GM18502 (cell line): Measurements from ENCODE around the gene SLC25A34.

Source experiments
- ATAC-seq: cut with Tn5 transposase; IDR thresholded peaks from one replicate; pipeline ENCODE4 v1.9.1; 2021; ENCODE audit warnings: mild to moderate bottlenecking; ENCODE audit not compliant: unreplicated experiment, poor library complexity

Gene SLC25A34

DNA sequence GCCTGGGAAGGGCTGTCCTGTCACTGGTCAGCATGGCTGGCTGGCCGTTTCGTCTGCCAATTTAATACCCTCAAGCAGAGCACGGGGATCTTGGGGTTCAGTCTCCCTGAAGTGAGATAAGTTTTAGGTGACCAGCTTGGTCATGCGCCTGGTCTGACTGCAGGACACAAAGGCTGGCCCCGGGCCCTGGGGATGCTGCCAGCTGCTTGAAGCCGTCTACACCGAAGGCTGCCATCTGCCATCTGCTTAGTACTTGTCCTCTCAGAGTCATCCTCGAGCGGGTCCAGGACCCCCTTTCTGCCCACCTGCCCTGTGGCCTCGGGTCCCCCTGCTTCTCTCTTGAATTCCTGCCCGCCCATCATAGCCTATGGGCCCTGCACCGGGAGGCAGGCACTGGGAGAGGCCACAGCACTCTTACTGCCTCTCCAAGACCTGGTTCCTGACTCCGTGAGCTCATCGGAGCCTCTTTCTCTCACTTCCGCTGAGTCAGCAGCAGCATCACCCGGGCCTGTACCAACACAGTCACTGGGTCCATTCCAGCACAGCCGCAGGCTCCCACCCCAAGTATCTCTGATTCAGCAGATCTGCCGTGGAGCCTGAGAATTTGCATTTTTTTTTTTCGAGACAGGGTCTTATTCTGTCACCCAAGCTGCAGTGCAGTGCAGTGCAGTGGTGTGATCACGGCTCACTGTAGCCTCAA is 29.6 kb downstream of the SLC25A34 start:
- no peak for ATAC-seq

GRCh38 chr1:15767941-15768340 is 31.9 kb downstream of the SLC25A34 start:
- no peak for ATAC-seq

- ATAC-seq, result no peak
Observed at GRCh38 chr1:15768388-15768787, 32.3 kb downstream of the SLC25A34 start.

- ATAC-seq, result no peak
Observed at GRCh38 chr1:15770313-15770962, 34.4 kb downstream of the SLC25A34 start.

DNA sequence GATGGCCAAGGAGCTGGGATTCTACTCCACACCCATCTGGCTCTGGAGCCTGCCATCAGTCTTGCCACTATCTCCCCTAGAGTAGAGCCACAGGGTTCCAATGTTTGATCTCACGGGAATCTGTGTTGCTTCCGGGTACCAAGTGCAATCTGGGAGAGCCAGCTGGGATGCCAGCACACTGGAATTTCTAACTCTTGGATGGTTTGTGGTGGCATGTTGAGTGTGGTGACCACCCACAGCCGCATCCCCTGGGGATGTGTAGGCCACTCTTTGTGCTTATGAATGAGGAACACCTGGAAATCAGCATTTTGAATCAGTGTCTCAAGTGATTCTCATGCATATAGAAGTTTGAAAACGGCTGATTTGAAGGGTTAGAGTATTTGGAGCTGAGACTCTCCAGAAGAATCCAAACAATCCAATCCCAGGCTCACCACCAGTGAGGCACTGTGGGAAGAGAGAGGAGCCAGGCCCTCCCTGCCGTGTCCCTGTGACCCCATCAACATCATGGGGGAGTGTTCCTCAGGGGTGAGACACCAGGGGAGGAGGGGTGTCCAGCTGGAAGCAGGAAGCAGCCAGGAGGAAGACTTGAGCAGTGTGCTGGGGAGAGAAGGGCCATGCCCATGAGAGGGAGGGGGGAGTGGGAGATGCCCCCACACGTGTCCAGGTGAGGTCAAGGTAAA is 35.9 kb downstream of the SLC25A34 start:
- ATAC-seq, result no peak

GRCh38 chr1:15775706-15776105 is 39.6 kb downstream of the SLC25A34 start:
- ATAC-seq, result no peak

GRCh38 chr1:15777909-15778707 is 42.0 kb downstream of the SLC25A34 start:
- no peak for ATAC-seq

- ATAC-seq, result no peak
Observed at GRCh38 chr1:15785683-15786082, 49.6 kb downstream of the SLC25A34 start.

- no peak for ATAC-seq
Observed at GRCh38 chr1:15786581-15786980, 50.5 kb downstream of the SLC25A34 start.

- no peak for ATAC-seq
Observed at GRCh38 chr1:15788624-15789301, 52.7 kb downstream of the SLC25A34 start.
